Measurements from ENCODE around the gene MYLK. TPM values are rescaled to one million over a fixed set of nuclear protein-coding genes. Genes with fewer than 3 reads are reported as not detected.
A peak's percentile ranks its signal among the peaks of the same experiment; 100 is the strongest.

MYLK gene
- polyA plus RNA-seq, 6 donors from 2014 or later = 0.93 to 5.7 (median 2.1) TPM

DNA sequence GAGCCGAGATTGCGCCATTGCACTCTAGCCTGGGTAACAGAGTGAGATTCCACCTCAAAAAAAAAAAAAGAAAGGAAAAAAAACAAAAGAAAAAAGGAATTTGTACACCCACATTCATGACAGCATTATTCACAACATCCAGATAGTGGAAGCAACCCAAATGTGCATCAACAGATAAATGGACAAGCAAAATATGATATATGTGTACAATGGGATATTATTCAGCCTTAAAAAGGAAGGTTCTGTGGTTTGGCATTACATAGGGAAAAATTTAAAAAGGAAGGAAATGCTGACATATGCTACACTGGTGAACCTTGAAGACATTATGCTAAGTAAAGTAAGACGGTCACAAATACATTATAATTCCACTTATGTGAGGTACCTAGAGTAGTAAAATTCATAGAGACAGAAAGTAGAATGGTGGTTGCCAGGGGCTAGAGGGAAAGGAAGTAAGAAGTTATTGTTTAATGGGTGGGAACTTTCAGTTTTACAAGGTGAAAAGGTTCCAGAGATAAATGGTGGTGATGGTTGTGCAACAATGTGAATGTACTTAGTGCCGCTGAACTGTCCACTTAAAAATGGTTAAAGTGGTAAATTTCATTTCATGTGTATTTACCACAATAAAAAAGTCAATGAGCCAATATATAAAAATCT, 118.5 kb downstream of the MYLK start:
- no peak overlapping the region for H3K4me3 Mint-ChIP-seq
- H3K36me3 Mint-ChIP-seq = no peaks in the 10 kb centered on the region
- H3K9me3 Mint-ChIP-seq = no peaks in the 10 kb centered on the region
- H3K27me3 Mint-ChIP-seq = no peaks in the 10 kb centered on the region
- H3K4me1 Mint-ChIP-seq = peaks cover 0 to 11% (median 9%) of the 10 kb centered on the region in 3 donors
- DNase-seq = no peak
- ATAC-seq (ENCODE audit: low read depth in 2 of 2) = no peak
- H3K27ac Mint-ChIP-seq = peak overlapping the region in 1 of 6 donors; percentile 32

DNA sequence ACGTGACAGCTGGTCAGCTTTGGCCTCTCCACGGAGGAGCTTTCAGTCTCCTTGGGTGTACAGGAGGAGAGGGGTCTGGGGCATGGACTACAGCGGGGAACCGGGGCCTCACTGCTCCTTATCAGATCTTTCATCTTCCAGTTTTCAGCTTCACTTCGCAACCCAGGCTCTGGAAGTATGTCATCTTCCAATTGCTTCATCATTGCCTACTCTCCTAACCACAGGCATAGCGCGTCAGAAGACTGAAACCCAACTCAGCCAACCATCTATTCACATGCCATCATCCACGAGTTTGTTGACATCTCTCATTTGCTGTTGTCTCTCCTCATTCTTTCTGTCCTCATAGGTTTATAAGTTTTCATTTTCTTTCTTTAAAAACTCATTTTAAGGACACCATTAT, 119.5 kb downstream of the MYLK start:
- H3K9me3 Mint-ChIP-seq = no peaks in the 10 kb centered on the region
- no peak for DNase-seq
- H3K4me3 Mint-ChIP-seq = no peak overlapping the region
- no peaks in the 10 kb centered on the region for H3K36me3 Mint-ChIP-seq
- peaks cover 0 to 11% (median 9%) of the 10 kb centered on the region in 3 donors for H3K4me1 Mint-ChIP-seq
- H3K27me3 Mint-ChIP-seq = no peaks in the 10 kb centered on the region
- H3K27ac Mint-ChIP-seq = peak overlapping the region in 2 of 6 donors; percentile 71 to 87
- ATAC-seq (ENCODE audit: low read depth in 2 of 2) = no peak

DNA sequence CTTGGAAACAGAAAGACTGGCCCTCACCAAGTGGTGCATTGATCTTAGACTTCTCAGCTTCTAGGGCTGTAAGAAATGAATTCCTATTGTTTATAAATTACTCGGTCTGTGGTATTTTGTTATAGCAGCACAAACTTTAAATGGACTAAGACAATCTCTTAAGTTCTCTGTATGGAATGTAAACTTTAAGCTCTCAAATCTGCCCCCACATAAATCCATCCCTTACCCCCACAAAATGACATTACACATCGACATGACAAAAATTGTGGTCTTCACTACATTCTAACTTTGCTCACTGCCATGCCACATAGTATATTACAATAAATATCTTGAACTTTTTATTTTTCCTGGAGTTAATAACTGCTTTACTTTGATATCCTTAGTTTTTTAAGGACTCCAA, 121.3 kb downstream of the MYLK start:
- Mint-ChIP-seq H3K9me3 (no peaks in the 10 kb centered on the region), H3K27ac (no peak overlapping the region), H3K4me1 (peaks cover 8 to 21% (median 19%) of the 10 kb centered on the region in 3 donors), H3K27me3 (no peaks in the 10 kb centered on the region), H3K36me3 (no peaks in the 10 kb centered on the region), H3K4me3 (no peak overlapping the region)
- ATAC-seq (ENCODE audit: low read depth in 2 of 2) (no peak), DNase-seq (no peak)

DNA sequence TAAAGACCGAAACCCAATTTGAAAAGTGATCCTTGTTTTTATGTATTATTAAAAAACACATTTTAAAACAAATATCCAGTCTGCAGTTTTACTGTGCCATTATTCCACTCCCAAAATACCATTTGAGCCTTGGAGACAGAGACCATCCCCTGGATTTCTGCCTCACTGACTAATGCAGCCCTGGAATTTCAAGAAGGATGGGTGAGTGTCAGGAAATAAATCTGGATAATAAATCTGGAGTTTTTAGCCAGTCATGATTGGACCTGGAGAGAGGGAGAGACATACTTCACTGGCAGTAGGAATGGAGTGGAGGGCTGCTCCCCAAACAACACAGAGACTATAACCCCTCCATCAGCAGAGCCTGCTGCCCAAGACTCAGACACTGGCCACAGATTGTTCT, 123.3 kb downstream of the MYLK start:
- Mint-ChIP-seq H3K27ac (no peak overlapping the region), H3K36me3 (no peaks in the 10 kb centered on the region), H3K4me3 (no peak overlapping the region), H3K4me1 (peaks cover 15 to 24% (median 18%) of the 10 kb centered on the region in 3 donors), H3K9me3 (no peaks in the 10 kb centered on the region), H3K27me3 (no peaks in the 10 kb centered on the region)
- DNase-seq = no peak
- no peak for ATAC-seq (ENCODE audit: low read depth in 2 of 2)

DNA sequence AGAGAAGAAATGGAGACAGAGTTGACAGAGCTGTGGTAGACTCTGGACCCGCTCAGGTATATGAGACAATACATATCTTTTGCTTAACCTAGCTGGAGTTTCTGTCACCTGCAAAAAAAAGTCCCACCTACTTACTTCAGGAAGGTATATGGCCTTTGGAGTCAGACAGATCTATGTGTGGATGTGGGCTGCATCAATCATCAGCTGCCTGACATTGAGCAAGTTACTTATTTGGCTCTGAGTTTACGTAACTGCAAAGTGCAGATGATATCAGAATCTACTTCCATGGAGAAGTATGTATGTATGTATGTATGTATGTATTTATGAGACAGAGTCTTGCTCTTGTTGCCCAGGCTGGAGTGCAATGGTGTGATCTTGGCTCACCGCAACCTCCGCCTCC, 124.3 kb downstream of the MYLK start:
- DNase-seq = no peak
- Mint-ChIP-seq H3K4me1 (peaks cover 13 to 20% (median 15%) of the 10 kb centered on the region in 3 donors), H3K9me3 (no peaks in the 10 kb centered on the region), H3K4me3 (no peak overlapping the region), H3K36me3 (no peaks in the 10 kb centered on the region), H3K27me3 (no peaks in the 10 kb centered on the region), H3K27ac (no peak overlapping the region)
- no peak for ATAC-seq (ENCODE audit: low read depth in 2 of 2)

DNA sequence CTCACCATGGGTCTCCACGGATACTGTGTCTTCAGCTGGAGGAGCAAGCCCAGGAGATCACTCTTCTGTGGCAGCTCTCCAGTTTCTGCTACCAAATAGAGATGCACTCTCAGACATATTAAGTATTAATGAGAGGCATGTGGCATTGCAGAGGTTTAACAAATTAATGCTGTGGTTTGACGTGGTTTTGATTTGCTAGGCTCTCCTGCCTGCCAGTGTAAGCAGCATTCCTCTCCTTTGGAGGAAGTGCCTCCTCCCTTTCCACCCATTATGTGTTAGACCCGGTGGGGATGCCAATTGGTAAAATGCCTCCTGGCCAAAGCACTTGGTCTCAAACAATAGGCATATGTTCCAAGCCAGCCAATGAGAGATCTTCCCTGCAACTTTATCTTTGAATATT, 124.8 kb downstream of the MYLK start:
- Mint-ChIP-seq H3K27me3 (no peaks in the 10 kb centered on the region), H3K4me1 (peaks cover 13 to 20% (median 15%) of the 10 kb centered on the region in 3 donors), H3K4me3 (peak overlapping the region in 1 of 8 donors; percentile 37), H3K27ac (no peak overlapping the region), H3K36me3 (no peaks in the 10 kb centered on the region), H3K9me3 (no peaks in the 10 kb centered on the region)
- ATAC-seq (ENCODE audit: low read depth in 2 of 2) (no peak), DNase-seq (no peak)

DNA sequence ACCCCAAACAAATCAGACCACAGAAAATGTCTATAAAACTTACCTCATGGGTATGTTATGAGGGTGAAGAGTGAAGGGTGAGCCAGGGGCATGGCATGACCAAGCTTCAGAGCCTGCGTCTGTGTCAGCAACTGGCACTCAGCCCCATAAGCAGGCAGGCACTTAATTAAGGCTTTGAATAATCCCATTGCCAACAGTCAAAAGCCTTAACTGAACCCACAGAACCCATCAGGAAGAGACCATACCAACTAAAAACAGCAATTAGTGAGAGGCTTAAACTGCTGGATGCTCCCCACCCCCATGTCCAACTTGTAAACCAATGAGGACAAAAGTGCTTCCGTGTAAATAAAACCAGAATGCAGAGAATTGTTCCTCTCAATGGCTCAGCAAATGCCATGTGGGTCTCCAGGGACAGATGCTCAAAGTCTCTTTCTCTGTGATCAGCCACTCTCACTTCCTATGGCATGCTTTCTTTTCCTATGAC, 126.0 kb downstream of the MYLK start:
- Mint-ChIP-seq H3K27me3 (no peaks in the 10 kb centered on the region), H3K4me1 (peaks cover 13 to 20% (median 15%) of the 10 kb centered on the region in 3 donors), H3K27ac (no peak overlapping the region), H3K4me3 (peak overlapping the region in 1 of 8 donors; percentile 74), H3K9me3 (no peaks in the 10 kb centered on the region), H3K36me3 (no peaks in the 10 kb centered on the region)
- DNase-seq = no peak
- no peak for ATAC-seq (ENCODE audit: low read depth in 2 of 2)

DNA sequence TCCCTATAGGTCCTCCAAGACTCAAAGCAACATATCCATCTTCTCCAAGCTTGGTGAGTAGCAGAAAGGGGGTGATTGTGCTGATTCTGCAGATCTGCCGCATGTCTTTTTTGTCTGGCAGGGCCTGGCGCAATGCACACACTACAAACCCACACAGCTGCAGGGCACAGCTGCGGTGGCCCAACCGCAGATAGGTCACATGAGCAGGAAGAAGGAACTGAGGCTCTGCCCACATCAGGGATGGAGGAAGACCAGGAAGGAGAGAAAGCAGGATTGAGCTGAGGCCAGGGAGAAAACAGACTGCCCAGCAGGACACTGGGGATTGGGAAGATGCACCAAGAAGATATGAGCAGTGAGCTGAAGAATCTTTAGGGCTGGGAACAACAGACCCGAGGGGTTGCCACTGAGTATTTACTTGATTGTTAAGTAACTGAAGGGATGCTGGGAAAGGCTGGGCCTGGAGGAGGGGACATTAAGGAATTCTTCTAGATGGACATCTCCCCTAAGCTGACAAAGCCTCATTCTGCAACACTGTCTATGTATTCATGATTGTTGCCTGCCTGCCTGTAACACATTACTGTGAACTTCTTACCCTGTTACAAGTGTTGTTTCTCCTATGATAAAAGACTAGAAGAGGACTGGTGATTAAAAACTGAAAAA, 126.7 kb downstream of the MYLK start:
- H3K36me3 Mint-ChIP-seq = no peaks in the 10 kb centered on the region
- peaks cover 13 to 20% (median 15%) of the 10 kb centered on the region in 3 donors for H3K4me1 Mint-ChIP-seq
- no peaks in the 10 kb centered on the region for H3K27me3 Mint-ChIP-seq
- DNase-seq = no peak
- H3K27ac Mint-ChIP-seq = peak overlapping the region in 4 of 6 donors; percentile 2 to 83 (median 8)
- peak overlapping the region in 5 of 8 donors; percentile 23 to 74 (median 49) for H3K4me3 Mint-ChIP-seq
- ATAC-seq (ENCODE audit: low read depth in 2 of 2) = peak in 1 of 2 donors; percentile 28
- H3K9me3 Mint-ChIP-seq = no peaks in the 10 kb centered on the region

DNA sequence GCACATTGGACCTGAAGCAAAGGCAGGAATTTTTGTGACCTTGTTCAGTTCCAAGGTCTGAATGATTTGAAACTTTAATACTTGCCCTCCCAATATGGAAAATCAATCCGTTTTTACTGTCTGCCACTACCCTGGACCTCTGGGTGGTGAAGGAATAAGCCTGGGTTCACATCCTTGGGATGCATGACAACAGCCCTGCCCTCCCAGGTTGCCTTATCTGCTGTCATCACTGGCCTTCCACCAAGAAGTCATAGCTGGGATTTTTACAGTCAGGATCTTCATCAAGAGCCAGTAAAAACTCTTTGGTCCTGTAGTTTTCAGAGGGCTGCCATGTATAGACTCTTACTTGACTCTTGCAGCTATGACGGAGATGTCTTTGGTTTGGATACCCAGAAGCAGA, 128.6 kb downstream of the MYLK start:
- no peaks in the 10 kb centered on the region for H3K27me3 Mint-ChIP-seq
- H3K4me3 Mint-ChIP-seq = no peak overlapping the region
- no peaks in the 10 kb centered on the region for H3K36me3 Mint-ChIP-seq
- peaks cover 13 to 20% (median 15%) of the 10 kb centered on the region in 3 donors for H3K4me1 Mint-ChIP-seq
- DNase-seq (no peak), ATAC-seq (ENCODE audit: low read depth in 2 of 2) (no peak)
- no peaks in the 10 kb centered on the region for H3K9me3 Mint-ChIP-seq
- H3K27ac Mint-ChIP-seq = no peak overlapping the region

DNA sequence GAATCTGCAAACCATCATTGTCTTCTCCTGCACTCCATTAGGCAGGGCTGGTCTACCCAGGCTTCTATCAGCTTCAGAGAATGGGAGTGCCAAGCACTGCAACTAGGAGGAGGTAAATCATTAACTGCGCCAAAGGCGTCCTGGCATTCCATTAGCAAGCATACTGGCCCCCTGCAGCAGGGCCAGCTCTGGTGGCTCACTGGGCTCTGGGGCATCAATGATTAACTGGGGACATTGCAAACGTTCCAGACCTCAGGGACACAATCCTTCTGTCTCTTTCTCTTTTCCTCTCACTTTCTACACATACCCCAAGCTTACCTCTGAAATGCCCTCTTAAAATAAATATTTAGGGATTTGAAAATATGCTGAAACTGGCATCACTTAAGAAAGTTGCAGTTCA, 129.0 kb downstream of the MYLK start:
- Mint-ChIP-seq H3K4me3 (no peak overlapping the region), H3K27ac (peak overlapping the region in 1 of 6 donors; percentile 1), H3K9me3 (no peaks in the 10 kb centered on the region), H3K36me3 (no peaks in the 10 kb centered on the region), H3K4me1 (peaks cover 13 to 20% (median 15%) of the 10 kb centered on the region in 3 donors), H3K27me3 (no peaks in the 10 kb centered on the region)
- no peak for ATAC-seq (ENCODE audit: low read depth in 2 of 2)
- DNase-seq = no peak

DNA sequence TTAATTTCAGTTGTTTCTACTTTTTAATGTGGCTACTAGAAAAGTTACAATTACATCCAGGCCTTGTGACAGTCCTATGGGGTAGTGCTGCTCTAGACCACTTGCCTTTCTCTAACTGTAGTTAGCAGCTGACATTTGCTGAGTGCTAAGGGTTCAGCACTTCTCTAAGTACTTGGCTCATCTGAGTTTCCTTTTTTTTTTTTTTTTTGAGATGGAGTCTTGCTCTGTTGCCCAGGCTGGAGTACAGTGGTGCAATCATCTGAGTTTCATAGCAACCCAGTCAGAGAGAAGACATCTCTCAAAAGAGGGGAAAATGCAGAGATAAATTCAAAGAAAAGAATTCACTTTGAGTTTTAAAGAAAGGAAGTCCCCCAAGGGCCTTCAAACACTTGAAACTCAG, 130.8 kb downstream of the MYLK start:
- Mint-ChIP-seq H3K4me3 (no peak overlapping the region), H3K27ac (no peak overlapping the region), H3K9me3 (peaks cover 0 to 3% (median 0%) of the 10 kb centered on the region in 7 donors), H3K36me3 (no peaks in the 10 kb centered on the region), H3K4me1 (peaks cover 10 to 13% (median 11%) of the 10 kb centered on the region in 3 donors), H3K27me3 (no peaks in the 10 kb centered on the region)
- ATAC-seq (ENCODE audit: low read depth in 2 of 2) = no peak
- no peak for DNase-seq

DNA sequence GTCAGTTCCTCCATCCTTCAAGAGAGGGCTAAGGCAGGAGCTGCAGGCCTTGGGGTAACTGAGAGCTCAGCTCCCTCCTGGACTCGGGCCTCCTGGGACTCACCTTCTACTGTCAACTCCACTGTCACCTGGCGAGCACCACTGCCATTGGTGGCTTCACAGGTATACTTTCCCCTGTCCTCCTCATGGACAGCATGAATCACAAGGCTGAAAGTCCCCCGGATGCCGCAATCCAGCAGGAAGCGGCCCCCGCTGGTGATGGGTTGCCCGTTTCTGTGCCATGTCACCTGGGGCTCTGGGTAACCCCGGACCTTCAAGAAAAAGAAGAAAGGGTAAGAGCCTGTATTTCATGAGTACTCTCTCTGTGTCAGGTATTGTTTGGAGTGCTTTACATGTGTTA, 131.9 kb downstream of the MYLK start:
- Mint-ChIP-seq H3K4me3 (no peak overlapping the region), H3K9me3 (peaks cover 0 to 3% (median 0%) of the 10 kb centered on the region in 7 donors), H3K4me1 (peaks cover under 1 to 2% (median 2%) of the 10 kb centered on the region in 3 donors), H3K27ac (no peak overlapping the region), H3K36me3 (no peaks in the 10 kb centered on the region), H3K27me3 (no peaks in the 10 kb centered on the region)
- no peak for ATAC-seq (ENCODE audit: low read depth in 2 of 2)
- DNase-seq = no peak

DNA sequence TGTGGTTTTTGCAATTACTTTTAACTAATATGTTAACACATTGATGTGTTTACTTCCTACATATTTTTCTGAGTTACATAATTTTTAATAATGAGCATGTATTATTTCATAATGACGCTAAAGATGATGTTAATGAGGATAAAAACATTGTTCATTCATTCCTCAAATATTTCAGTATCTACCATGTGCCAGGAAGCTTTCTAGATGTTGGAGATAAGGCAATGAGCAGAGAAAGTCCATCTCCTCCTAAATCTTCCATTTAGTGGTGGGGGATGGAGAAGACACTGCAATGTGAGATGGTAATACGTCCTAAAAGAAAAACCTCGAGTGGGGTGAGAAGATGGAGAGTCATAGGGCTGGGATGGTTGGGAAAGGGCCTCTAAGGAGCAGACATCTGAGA, 132.7 kb downstream of the MYLK start:
- no peaks in the 10 kb centered on the region for H3K27me3 Mint-ChIP-seq
- no peaks in the 10 kb centered on the region for H3K4me1 Mint-ChIP-seq
- DNase-seq (no peak), ATAC-seq (ENCODE audit: low read depth in 2 of 2) (no peak)
- H3K4me3 Mint-ChIP-seq = no peak overlapping the region
- no peaks in the 10 kb centered on the region for H3K36me3 Mint-ChIP-seq
- H3K27ac Mint-ChIP-seq = peak overlapping the region in 2 of 6 donors; percentile 45 to 57
- peaks cover 0 to 3% (median 0%) of the 10 kb centered on the region in 7 donors for H3K9me3 Mint-ChIP-seq

Data from naive B cell (primary cell).